Eye (tissue), 1 donor: ENCODE measurements around the gene ANKS1A.

ENCODE experiments used
- DNase-seq: peaks from one replicate; pipeline ENCODE4 v3.0.0-alpha.2; 2015

Gene ANKS1A

GRCh38 chr6:35057449-35058357, 168.6 kb downstream of the ANKS1A start:
- DNase-seq = peak; percentile 92

GRCh38 chr6:35058358-35058675, 169.3 kb downstream of the ANKS1A start:
- DNase-seq = no peak

- DNase-seq = no peak
Measured at GRCh38 chr6:35058865-35059522, 169.9 kb downstream of the ANKS1A start.

- peak; percentile 79 for DNase-seq
Measured at GRCh38 chr6:35059596-35060345, 170.7 kb downstream of the ANKS1A start.

GRCh38 chr6:35061102-35061615, 172.1 kb downstream of the ANKS1A start:
- no peak for DNase-seq

- no peak for DNase-seq
Measured at GRCh38 chr6:35061651-35062410, 172.8 kb downstream of the ANKS1A start.

- DNase-seq = no peak
Measured at GRCh38 chr6:35062676-35063574, 173.9 kb downstream of the ANKS1A start.

GRCh38 chr6:35063701-35064280, 174.7 kb downstream of the ANKS1A start:
- no peak for DNase-seq

- DNase-seq = no peak
Measured at GRCh38 chr6:35064290-35064689, 175.2 kb downstream of the ANKS1A start.

GRCh38 chr6:35064757-35065440, 175.8 kb downstream of the ANKS1A start:
- no peak for DNase-seq

GRCh38 chr6:35065441-35065800, 176.4 kb downstream of the ANKS1A start:
- DNase-seq = no peak

- peak; percentile 38 for DNase-seq
Measured at GRCh38 chr6:35065870-35066269, 176.8 kb downstream of the ANKS1A start.

GRCh38 chr6:35067234-35067633, 178.2 kb downstream of the ANKS1A start:
- no peak for DNase-seq

- no peak for DNase-seq
Measured at GRCh38 chr6:35068206-35068605, 179.2 kb downstream of the ANKS1A start.

- DNase-seq = no peak
Measured at GRCh38 chr6:35068644-35069043, 179.6 kb downstream of the ANKS1A start.

- DNase-seq = no peak
Measured at GRCh38 chr6:35069262-35069661, 180.2 kb downstream of the ANKS1A start.

GRCh38 chr6:35070111-35070510, 181.1 kb downstream of the ANKS1A start:
- DNase-seq = no peak

GRCh38 chr6:35071347-35071994, 182.4 kb downstream of the ANKS1A start:
- DNase-seq = no peak

- DNase-seq = no peak
Measured at GRCh38 chr6:35072051-35072697, 183.1 kb downstream of the ANKS1A start.

- no peak for DNase-seq
Measured at GRCh38 chr6:35072698-35073055, 183.6 kb downstream of the ANKS1A start.
